ENCODE results near the gene HELZ. TPM values are rescaled to one million over a fixed set of nuclear protein-coding genes. Genes with fewer than 3 reads are reported as not detected.
"Not testable (repeated sequence)": the region's sequence is repeated elsewhere in the genome, so short reads cannot be mapped to it uniquely, and the experiment has no call there.

The HELZ gene
- total and polyA plus RNA-seq, 4 donors = 2.8 to 75.7 (median 25.5) TPM

DNA sequence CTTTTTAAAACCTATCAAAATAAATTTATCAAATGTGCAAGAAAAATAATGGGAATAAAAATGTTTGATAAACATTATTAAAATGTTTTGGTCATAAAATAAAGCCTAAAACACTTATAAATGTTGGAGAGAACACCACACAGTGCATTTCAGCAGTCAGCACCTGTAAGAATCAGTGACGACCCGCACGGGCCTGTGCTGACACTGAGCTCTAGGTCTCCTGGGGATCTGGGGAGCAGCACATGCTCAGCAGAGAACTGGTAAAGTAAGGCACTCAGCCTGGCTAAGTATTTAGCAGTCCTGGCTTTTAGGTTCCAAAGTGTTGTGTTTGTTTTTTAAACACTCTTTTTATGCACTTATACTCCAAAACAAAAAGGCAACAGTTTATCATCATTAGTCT lies 46.9 kb downstream of the HELZ start:
- intact Hi-C loops (cut with DNase I) = no loop called here
- ATAC-seq (ENCODE audit: low FRiP score) (no peak), DNase-seq (no peak)
- no peak overlapping the region for H3K4me3 ChIP-seq (ENCODE audit: low read length in 2 of 2)
- H3K27ac ChIP-seq (ENCODE audit: low read depth in 1 of 2, low read length in 2 of 2) = no peak overlapping the region
- H3K27me3 ChIP-seq (ENCODE audit: control insufficient read depth in 1 of 2, insufficient read depth in 2 of 2, low read length in 1 of 2) = no peaks in the 10 kb centered on the region
- no peaks in the 10 kb centered on the region for H3K9me3 ChIP-seq (ENCODE audit: control insufficient read depth, low read length)
- WGBS, 2 donors = 83 to 85% methylated on average over 3 of the region's 3 CpGs
- H3K4me1 ChIP-seq (ENCODE audit: control insufficient read depth in 1 of 2, insufficient read depth in 2 of 2, low read length in 2 of 2) = no peaks in the 10 kb centered on the region
- H3K36me3 ChIP-seq (ENCODE audit: control insufficient read depth in 1 of 2, insufficient read depth in 2 of 2, low read length in 1 of 2) = peaks cover 3 to 7% of the 10 kb centered on the region in 2 donors

DNA sequence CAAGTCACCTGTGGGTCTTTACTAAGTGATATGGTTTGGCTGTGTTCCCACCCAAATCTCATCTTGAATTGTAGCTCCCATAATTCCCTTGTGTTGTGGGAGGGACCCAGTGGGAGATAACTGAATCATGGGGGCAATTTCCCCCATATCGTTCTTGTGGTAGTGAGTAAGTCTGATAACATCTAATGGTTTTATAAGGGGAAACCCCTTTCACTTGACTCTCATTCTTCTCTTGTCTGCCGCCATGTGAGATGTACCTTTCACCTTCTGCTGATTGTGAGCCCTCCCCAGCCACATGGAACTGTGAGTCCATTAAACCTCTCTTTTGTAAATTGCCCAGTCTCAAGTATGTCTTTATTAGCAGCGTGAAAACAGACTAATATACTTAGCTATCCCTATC lies 48.0 kb downstream of the HELZ start:
- H3K4me1 ChIP-seq (ENCODE audit: control insufficient read depth in 1 of 2, insufficient read depth in 2 of 2, low read length in 2 of 2); H3K36me3 ChIP-seq (ENCODE audit: control insufficient read depth in 1 of 2, insufficient read depth in 2 of 2, low read length in 1 of 2); DNase-seq; H3K4me3 ChIP-seq (ENCODE audit: low read length in 2 of 2); H3K9me3 ChIP-seq (ENCODE audit: control insufficient read depth, low read length); H3K27ac ChIP-seq (ENCODE audit: low read depth in 1 of 2, low read length in 2 of 2); H3K27me3 ChIP-seq (ENCODE audit: control insufficient read depth in 1 of 2, insufficient read depth in 2 of 2, low read length in 1 of 2); ATAC-seq (ENCODE audit: low FRiP score); intact Hi-C loops (cut with DNase I): not testable (repeated sequence)
- WGBS, 2 donors = 93 to 98% methylated on average over 3 of the region's 3 CpGs

DNA sequence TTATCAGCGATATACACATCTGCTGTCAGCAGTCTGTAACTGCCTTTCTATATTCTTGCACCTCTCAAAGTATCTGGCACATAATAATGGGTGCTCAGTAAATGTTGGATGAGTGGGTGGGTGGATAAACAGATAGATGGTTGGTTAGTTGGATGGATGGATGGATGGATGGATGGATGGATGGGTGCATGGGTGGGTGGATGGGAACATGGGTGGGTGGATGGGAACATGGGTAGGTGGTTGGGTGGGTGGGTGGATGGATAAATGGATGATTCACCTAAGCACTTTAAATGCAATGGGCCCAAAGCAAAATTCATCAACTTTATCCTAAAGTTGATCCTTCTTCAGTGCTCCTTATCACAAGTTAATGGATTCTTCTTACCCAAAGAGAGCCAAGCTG lies 48.6 kb downstream of the HELZ start:
- DNase-seq = no peak
- ATAC-seq (ENCODE audit: low FRiP score) = no peak
- no peaks in the 10 kb centered on the region for H3K9me3 ChIP-seq (ENCODE audit: control insufficient read depth, low read length)
- no peak overlapping the region for H3K4me3 ChIP-seq (ENCODE audit: low read length in 2 of 2)
- intact Hi-C loops (cut with DNase I) = no loop called here
- no peaks in the 10 kb centered on the region for H3K27me3 ChIP-seq (ENCODE audit: control insufficient read depth in 1 of 2, insufficient read depth in 2 of 2, low read length in 1 of 2)
- peaks cover 3 to 6% of the 10 kb centered on the region in 2 donors for H3K36me3 ChIP-seq (ENCODE audit: control insufficient read depth in 1 of 2, insufficient read depth in 2 of 2, low read length in 1 of 2)
- no peaks in the 10 kb centered on the region for H3K4me1 ChIP-seq (ENCODE audit: control insufficient read depth in 1 of 2, insufficient read depth in 2 of 2, low read length in 2 of 2)
- no peak overlapping the region for H3K27ac ChIP-seq (ENCODE audit: low read depth in 1 of 2, low read length in 2 of 2)
- 96 to 100% methylated on average over 1 of the region's 1 CpG for WGBS, 2 donors

DNA sequence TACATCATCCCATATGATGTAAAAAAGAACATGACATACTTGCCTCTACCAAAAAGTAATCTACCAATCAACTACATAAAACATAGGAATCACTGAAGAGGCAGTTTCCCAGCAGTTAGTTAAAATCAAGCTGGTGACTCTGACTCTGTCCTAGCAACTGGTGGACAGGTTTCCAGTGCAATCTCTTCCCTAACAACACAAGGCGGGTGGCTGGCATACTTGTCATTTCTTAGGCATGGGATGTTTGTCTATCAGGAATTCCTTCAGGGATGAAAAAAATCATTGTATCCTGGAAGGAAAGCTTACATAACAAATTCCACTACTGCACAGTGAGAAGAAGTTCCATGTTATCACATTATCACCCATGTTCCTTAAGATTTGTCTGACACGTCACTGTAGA lies 50.9 kb downstream of the HELZ start:
- Histone ChIP-seq H3K4me1 (ENCODE audit: control insufficient read depth in 1 of 2, insufficient read depth in 2 of 2, low read length in 2 of 2) (no peaks in the 10 kb centered on the region), H3K27me3 (ENCODE audit: control insufficient read depth in 1 of 2, insufficient read depth in 2 of 2, low read length in 1 of 2) (no peaks in the 10 kb centered on the region), H3K4me3 (ENCODE audit: low read length in 2 of 2) (no peak overlapping the region), H3K9me3 (ENCODE audit: control insufficient read depth, low read length) (no peaks in the 10 kb centered on the region), H3K36me3 (ENCODE audit: control insufficient read depth in 1 of 2, insufficient read depth in 2 of 2, low read length in 1 of 2) (peaks cover 0 to 4% of the 10 kb centered on the region in 2 donors), H3K27ac (ENCODE audit: low read depth in 1 of 2, low read length in 2 of 2) (no peak overlapping the region)
- DNase-seq (no peak), ATAC-seq (ENCODE audit: low FRiP score) (no peak)
- intact Hi-C loops (cut with DNase I) = no loop called here
- WGBS, 2 donors = 71 to 76% methylated on average over 2 of the region's 2 CpGs

DNA sequence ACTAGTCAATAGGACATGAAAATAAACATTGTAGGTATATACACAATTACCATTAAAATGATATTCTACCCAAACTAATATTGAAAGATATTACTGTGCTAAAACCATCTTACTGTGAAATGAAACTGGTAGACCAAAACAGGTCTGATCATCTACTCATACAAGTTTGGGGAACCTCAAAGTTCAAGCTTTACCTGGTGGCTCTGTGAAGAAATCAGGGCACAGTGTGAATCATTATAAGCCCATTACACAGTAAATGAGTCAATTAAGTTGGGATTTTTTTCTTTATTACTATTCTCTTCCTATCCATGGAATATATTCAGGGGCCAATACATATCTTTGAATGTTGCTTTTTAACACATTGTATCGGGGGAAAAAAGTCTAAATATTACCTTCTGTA lies 57.1 kb downstream of the HELZ start:
- 96 to 97% methylated on average over 1 of the region's 1 CpG for WGBS, 2 donors
- Histone ChIP-seq H3K27ac (ENCODE audit: low read depth in 1 of 2, low read length in 2 of 2) (no peak overlapping the region), H3K27me3 (ENCODE audit: control insufficient read depth in 1 of 2, insufficient read depth in 2 of 2, low read length in 1 of 2) (no peaks in the 10 kb centered on the region), H3K36me3 (ENCODE audit: control insufficient read depth in 1 of 2, insufficient read depth in 2 of 2, low read length in 1 of 2) (no peaks in the 10 kb centered on the region), H3K4me1 (ENCODE audit: control insufficient read depth in 1 of 2, insufficient read depth in 2 of 2, low read length in 2 of 2) (no peaks in the 10 kb centered on the region), H3K4me3 (ENCODE audit: low read length in 2 of 2) (no peak overlapping the region), H3K9me3 (ENCODE audit: control insufficient read depth, low read length) (no peaks in the 10 kb centered on the region)
- intact Hi-C loops (cut with DNase I) = no loop called here
- DNase-seq (no peak), ATAC-seq (ENCODE audit: low FRiP score) (no peak)

DNA sequence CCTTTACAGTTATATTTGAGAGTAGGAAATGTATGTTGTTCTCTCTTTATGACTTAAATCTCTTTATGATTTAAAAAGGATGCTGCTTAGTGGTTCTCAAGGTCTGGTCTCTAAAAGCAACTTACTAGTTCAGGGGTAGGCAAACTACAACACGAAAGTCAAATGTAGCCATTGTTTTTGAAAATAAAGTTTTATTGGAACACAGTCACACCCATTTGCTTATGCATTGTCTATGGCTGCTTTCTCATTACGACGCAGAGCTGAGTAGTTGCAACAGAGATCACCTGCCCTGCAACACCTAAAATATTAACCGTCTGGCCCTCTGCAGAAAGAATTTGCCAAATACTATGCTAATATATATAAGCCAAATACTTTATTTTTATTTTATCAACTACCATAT lies 58.2 kb downstream of the HELZ start:
- H3K36me3 ChIP-seq (ENCODE audit: control insufficient read depth in 1 of 2, insufficient read depth in 2 of 2, low read length in 1 of 2) = no peaks in the 10 kb centered on the region
- no peak for ATAC-seq (ENCODE audit: low FRiP score)
- no peak overlapping the region for H3K4me3 ChIP-seq (ENCODE audit: low read length in 2 of 2)
- H3K9me3 ChIP-seq (ENCODE audit: control insufficient read depth, low read length) = no peaks in the 10 kb centered on the region
- DNase-seq = no peak
- no peak overlapping the region for H3K27ac ChIP-seq (ENCODE audit: low read depth in 1 of 2, low read length in 2 of 2)
- WGBS, 2 donors = 95 to 99% methylated on average over 4 of the region's 4 CpGs
- H3K27me3 ChIP-seq (ENCODE audit: control insufficient read depth in 1 of 2, insufficient read depth in 2 of 2, low read length in 1 of 2) = no peaks in the 10 kb centered on the region
- no peaks in the 10 kb centered on the region for H3K4me1 ChIP-seq (ENCODE audit: control insufficient read depth in 1 of 2, insufficient read depth in 2 of 2, low read length in 2 of 2)
- intact Hi-C loops (cut with DNase I) = no loop called here

DNA sequence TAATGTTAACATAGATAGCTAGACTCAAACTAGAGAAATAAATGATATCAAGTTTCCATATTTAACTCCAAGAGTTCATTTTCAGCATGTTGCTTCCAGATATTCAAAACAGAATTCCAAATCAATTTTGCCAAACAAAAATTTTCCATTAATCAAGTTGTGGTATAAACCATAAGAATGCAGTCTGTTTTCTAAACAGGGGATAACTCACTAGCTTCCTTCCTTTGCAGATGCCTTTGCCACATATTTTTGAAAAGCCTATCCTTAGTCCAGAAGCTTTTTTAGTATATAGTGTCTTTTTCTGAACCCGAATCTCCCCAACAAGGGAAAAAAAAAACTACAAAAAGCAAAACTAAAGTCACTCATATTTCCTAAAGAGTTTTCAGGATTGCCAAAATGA lies 61.5 kb downstream of the HELZ start:
- ATAC-seq (ENCODE audit: low FRiP score) (no peak), DNase-seq (no peak)
- no peaks in the 10 kb centered on the region for H3K27me3 ChIP-seq (ENCODE audit: control insufficient read depth in 1 of 2, insufficient read depth in 2 of 2, low read length in 1 of 2)
- no peak overlapping the region for H3K4me3 ChIP-seq (ENCODE audit: low read length in 2 of 2)
- intact Hi-C loops (cut with DNase I) = no loop called here
- H3K9me3 ChIP-seq (ENCODE audit: control insufficient read depth, low read length) = no peaks in the 10 kb centered on the region
- no peaks in the 10 kb centered on the region for H3K4me1 ChIP-seq (ENCODE audit: control insufficient read depth in 1 of 2, insufficient read depth in 2 of 2, low read length in 2 of 2)
- 83 to 84% methylated on average over 1 of the region's 1 CpG for WGBS, 2 donors
- H3K27ac ChIP-seq (ENCODE audit: low read depth in 1 of 2, low read length in 2 of 2) = no peak overlapping the region
- no peaks in the 10 kb centered on the region for H3K36me3 ChIP-seq (ENCODE audit: control insufficient read depth in 1 of 2, insufficient read depth in 2 of 2, low read length in 1 of 2)

DNA sequence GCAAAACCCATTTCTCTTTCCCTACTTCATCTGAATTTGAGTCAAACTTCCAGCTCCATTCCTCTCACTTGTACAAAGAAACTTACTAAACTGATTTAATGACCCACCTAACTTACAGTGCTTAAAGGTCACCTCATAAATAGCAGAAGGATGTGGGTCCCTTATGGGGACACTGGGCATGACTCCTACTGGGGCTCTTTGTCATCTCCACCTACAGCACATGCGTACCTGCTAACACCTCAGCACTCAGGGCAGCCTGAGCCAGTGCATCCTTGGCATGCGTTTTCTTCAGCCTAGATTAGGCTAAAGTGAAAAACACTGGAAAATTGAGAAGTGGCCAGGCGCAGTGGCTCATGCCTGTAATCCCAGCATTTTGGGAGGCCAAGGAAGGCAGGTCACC lies 63.2 kb downstream of the HELZ start:
- Histone ChIP-seq H3K4me3 (ENCODE audit: low read length in 2 of 2) (no peak overlapping the region), H3K9me3 (ENCODE audit: control insufficient read depth, low read length) (no peaks in the 10 kb centered on the region), H3K27me3 (ENCODE audit: control insufficient read depth in 1 of 2, insufficient read depth in 2 of 2, low read length in 1 of 2) (no peaks in the 10 kb centered on the region), H3K27ac (ENCODE audit: low read depth in 1 of 2, low read length in 2 of 2) (no peak overlapping the region), H3K4me1 (ENCODE audit: control insufficient read depth in 1 of 2, insufficient read depth in 2 of 2, low read length in 2 of 2) (no peaks in the 10 kb centered on the region), H3K36me3 (ENCODE audit: control insufficient read depth in 1 of 2, insufficient read depth in 2 of 2, low read length in 1 of 2) (no peaks in the 10 kb centered on the region)
- WGBS, 2 donors = 95 to 96% methylated on average over 3 of the region's 3 CpGs
- ATAC-seq (ENCODE audit: low FRiP score) (no peak), DNase-seq (no peak)
- intact Hi-C loops (cut with DNase I) = no loop called here

DNA sequence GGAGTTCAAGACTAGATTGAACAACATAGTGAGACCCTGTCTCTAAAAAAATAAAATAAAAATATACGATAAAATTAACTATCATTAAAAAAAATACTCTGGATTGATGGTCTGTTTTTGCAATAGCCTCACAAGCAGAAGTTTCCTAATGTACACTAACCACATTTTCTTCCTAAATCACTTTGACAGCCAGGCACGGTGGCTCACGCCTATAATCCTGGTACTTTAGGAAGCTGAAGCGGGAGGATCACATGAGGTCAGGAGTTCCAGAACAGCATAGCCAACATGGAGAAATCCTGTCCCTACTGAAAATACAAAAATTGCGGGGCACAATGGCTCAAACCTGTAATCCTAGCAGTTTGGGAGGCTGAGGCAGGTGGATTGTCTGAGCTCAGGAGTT lies 64.7 kb downstream of the HELZ start:
- DNase-seq (no peak), ATAC-seq (ENCODE audit: low FRiP score) (no peak)
- Histone ChIP-seq H3K36me3 (ENCODE audit: control insufficient read depth in 1 of 2, insufficient read depth in 2 of 2, low read length in 1 of 2) (no peaks in the 10 kb centered on the region), H3K9me3 (ENCODE audit: control insufficient read depth, low read length) (no peaks in the 10 kb centered on the region), H3K27ac (ENCODE audit: low read depth in 1 of 2, low read length in 2 of 2) (no peak overlapping the region), H3K4me1 (ENCODE audit: control insufficient read depth in 1 of 2, insufficient read depth in 2 of 2, low read length in 2 of 2) (no peaks in the 10 kb centered on the region), H3K4me3 (ENCODE audit: low read length in 2 of 2) (no peak overlapping the region), H3K27me3 (ENCODE audit: control insufficient read depth in 1 of 2, insufficient read depth in 2 of 2, low read length in 1 of 2) (no peaks in the 10 kb centered on the region)
- WGBS, 2 donors = 75 to 81% methylated on average over 5 of the region's 5 CpGs
- intact Hi-C loops (cut with DNase I) = no loop called here

All from aorta (tissue), 5 donors.